Measurements from ENCODE around the gene CHST11.

CHST11 gene

DNA sequence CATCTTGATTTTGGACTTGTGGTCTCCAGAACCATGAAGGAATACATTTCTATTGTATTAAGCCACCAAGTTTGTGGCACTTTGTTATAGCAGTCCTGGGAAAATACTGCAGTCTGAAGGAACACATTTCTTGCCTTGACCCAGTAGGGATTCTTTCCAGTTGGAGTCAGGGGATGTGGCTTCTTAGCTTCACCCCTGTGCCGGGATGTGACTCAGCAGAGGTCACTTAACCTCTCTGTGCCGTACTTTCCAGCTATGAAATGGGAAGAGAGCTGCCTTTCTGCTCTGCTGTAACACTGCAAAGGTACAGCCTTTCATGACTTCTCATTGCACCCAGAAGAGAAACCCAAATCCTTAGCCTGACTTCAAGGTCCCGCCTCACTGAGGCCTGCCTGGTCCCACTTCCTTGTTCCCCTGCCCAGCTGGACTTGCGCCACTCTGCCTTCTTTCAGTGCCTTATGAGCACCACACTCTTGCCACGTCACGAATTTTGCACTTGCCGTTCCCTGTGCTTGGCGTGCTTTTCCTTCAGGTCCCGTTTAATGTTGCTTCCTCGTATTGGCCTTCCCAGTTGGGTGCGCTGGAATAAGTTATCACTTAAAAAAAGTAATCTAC lies 24.2 kb downstream of the CHST11 start:
- TF ChIP-seq, protein P1, sequence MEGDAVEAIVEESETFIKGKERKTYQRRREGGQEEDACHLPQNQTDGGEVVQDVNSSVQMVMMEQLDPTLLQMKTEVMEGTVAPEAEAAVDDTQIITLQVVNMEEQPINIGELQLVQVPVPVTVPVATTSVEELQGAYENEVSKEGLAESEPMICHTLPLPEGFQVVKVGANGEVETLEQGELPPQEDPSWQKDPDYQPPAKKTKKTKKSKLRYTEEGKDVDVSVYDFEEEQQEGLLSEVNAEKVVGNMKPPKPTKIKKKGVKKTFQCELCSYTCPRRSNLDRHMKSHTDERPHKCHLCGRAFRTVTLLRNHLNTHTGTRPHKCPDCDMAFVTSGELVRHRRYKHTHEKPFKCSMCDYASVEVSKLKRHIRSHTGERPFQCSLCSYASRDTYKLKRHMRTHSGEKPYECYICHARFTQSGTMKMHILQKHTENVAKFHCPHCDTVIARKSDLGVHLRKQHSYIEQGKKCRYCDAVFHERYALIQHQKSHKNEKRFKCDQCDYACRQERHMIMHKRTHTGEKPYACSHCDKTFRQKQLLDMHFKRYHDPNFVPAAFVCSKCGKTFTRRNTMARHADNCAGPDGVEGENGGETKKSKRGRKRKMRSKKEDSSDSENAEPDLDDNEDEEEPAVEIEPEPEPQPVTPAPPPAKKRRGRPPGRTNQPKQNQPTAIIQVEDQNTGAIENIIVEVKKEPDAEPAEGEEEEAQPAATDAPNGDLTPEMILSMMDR (IDR thresholded peaks at IDR 0.05): no peak
- no peak for TF ChIP-seq ZFX (IDR thresholded peaks at IDR 0.05; ENCODE audit: borderline replicate concordance)
- H3K27ac ChIP-seq: no peak overlapping the region

GRCh38 chr12:104482113-104482512 lies 25.4 kb downstream of the CHST11 start:
- TF ChIP-seq, protein P1 (IDR thresholded peaks at IDR 0.05): no peak
- TF ChIP-seq ZFX (IDR thresholded peaks at IDR 0.05; ENCODE audit: borderline replicate concordance): no peak
- no peak overlapping the region for H3K27ac ChIP-seq

GRCh38 chr12:104482748-104483147 lies 26.0 kb downstream of the CHST11 start:
- TF ChIP-seq ZFX (IDR thresholded peaks at IDR 0.05; ENCODE audit: borderline replicate concordance): no peak
- TF ChIP-seq, protein P1 (IDR thresholded peaks at IDR 0.05): no peak
- no peak overlapping the region for H3K27ac ChIP-seq

DNA sequence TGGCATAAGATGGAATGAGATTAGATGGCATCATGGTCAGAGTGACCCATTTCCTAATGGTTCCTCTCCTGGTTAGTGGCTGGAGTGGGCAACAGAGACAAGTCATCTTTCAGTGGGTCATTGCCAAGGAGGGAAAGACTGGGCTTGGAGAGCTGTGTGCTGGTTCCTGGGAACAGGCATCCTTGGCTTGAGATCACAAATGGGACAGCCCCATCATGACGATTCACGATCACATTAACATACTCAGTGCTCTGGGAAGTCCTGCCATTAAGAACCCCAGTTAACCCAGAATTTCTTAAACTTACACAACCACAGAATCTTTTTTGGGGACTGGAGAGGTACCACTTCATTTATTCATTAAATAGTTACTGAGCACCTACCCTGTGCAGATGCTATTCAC lies 27.3 kb downstream of the CHST11 start:
- H3K27ac ChIP-seq: no peak overlapping the region
- TF ChIP-seq ZFX (IDR thresholded peaks at IDR 0.05; ENCODE audit: borderline replicate concordance): no peak
- TF ChIP-seq, protein P1 (IDR thresholded peaks at IDR 0.05): no peak

GRCh38 chr12:104485651-104486362 lies 29.1 kb downstream of the CHST11 start:
- H3K27ac ChIP-seq: no peak overlapping the region
- TF ChIP-seq ZFX (IDR thresholded peaks at IDR 0.05; ENCODE audit: borderline replicate concordance): no peak
- TF ChIP-seq, protein P1 (IDR thresholded peaks at IDR 0.05): no peak

- H3K27ac ChIP-seq: no peak overlapping the region
- TF ChIP-seq ZFX (IDR thresholded peaks at IDR 0.05; ENCODE audit: borderline replicate concordance): no peak
- TF ChIP-seq, protein P1 (IDR thresholded peaks at IDR 0.05): no peak
Measured at GRCh38 chr12:104486363-104486750, 29.6 kb downstream of the CHST11 start.

Data from 22Rv1 (cell line).